BLaER1 treated with 17β-estradiol and CSF1 and Interleukin-3, amounts not matched to agents 10 nM and 100 nM (cell line): ENCODE data around the gene TULP3.

Experiments
- H3K27ac ChIP-seq, 11 experiments: shearing (Covaris generic); formaldehyde crosslinking; 2 replicates each; pipeline ENCODE4 v1.8.1; 2022
- H3K27me3 ChIP-seq, 11 experiments: shearing (Covaris generic); formaldehyde crosslinking; 2 replicates each; pipeline ENCODE4 v1.8.1; 2022
- H3K36me3 ChIP-seq, 11 experiments: shearing (Covaris generic); formaldehyde crosslinking; 2 replicates each; pipeline ENCODE4 v1.8.1; 2022
- H3K4me1 ChIP-seq, 10 experiments: shearing (Covaris generic); formaldehyde crosslinking; 2 replicates each; pipeline ENCODE4 v1.8.1; 2022
- H3K4me2 ChIP-seq, 11 experiments: shearing (Covaris generic); formaldehyde crosslinking; 2 replicates each; pipeline ENCODE4 v1.8.1; 2022
- H3K4me3 ChIP-seq, 10 experiments: shearing (Covaris generic); formaldehyde crosslinking; 2 replicates each; pipeline ENCODE4 v1.8.1; 2022
- H3K9ac ChIP-seq, 11 experiments: shearing (Covaris generic); formaldehyde crosslinking; 2 replicates each; pipeline ENCODE4 v1.8.1; 2022
- H3K9me3 ChIP-seq, 11 experiments: shearing (Covaris generic); formaldehyde crosslinking; replicated peaks in 1 of 11; 2 replicates each; pipeline ENCODE4 v1.8.1; 2022
- H4K20me1 ChIP-seq, 11 experiments: shearing (Covaris generic); formaldehyde crosslinking; 2 replicates each; pipeline ENCODE4 v1.8.1; 2022
- Cebpa-rat ChIP-seq, 11 experiments: shearing (Covaris generic); IDR thresholded peaks; 2 replicates each; pipeline ENCODE4 v1.8.1; 2022

Gene TULP3

GRCh38 chr12:2886768-2887450 is 3.8 kb upstream of the TULP3 start:
- Histone ChIP-seq H4K20me1 (peaks cover 0 to 34% (median 10%) of the 10 kb centered on the region in 11 experiments; a peak in 7 of 22 replicates), H3K27me3 (no peaks in the 10 kb centered on the region), H3K9me3 (0 out of 22 replicates have a peak, but pooled peaks cover 0 to 5% (median 0%) of the 10 kb centered on the region in 11 experiments), H3K9ac (no peak overlapping the region), H3K4me2 (no peak overlapping the region), H3K4me3 (no peak overlapping the region), H3K27ac (no peak overlapping the region), H3K4me1 (peaks cover 29 to 44% (median 37%) of the 10 kb centered on the region in 10 experiments), H3K36me3 (peaks cover 33 to 76% (median 55%) of the 10 kb centered on the region in 11 experiments; a peak in 21 of 22 replicates)
- no peak for TF ChIP-seq Cebpa-rat (IDR thresholded peaks at IDR 0.05)

- Histone ChIP-seq H3K4me3 (peak overlapping the region; percentile 77 to 90 (median 86)), H3K4me1 (peaks cover 19 to 29% (median 27%) of the 10 kb centered on the region in 10 experiments), H4K20me1 (peaks cover 0 to 23% (median 5%) of the 10 kb centered on the region in 11 experiments; a peak in 6 of 22 replicates), H3K27me3 (no peaks in the 10 kb centered on the region), H3K9ac (peak overlapping the region; percentile 77 to 90 (median 84)), H3K36me3 (peaks cover 31 to 49% (median 42%) of the 10 kb centered on the region in 11 experiments; a peak in 21 of 22 replicates), H3K27ac (peak overlapping the region in 10 of 11 experiments; percentile 35 to 84 (median 74); a peak in 19 of 22 replicates), H3K4me2 (peak overlapping the region; percentile 79 to 94 (median 89)), H3K9me3 (0 out of 22 replicates have a peak, but pooled peaks cover 0 to 2% (median 0%) of the 10 kb centered on the region in 11 experiments)
- TF ChIP-seq Cebpa-rat (IDR thresholded peaks at IDR 0.05): no peak
Measured at GRCh38 chr12:2890001-2890387, 697 bp upstream of the TULP3 start.

GRCh38 chr12:2891240-2892053 is 756 bp downstream of the TULP3 start:
- Histone ChIP-seq H3K4me2 (peak overlapping the region; percentile 79 to 94 (median 89)), H3K27ac (peak overlapping the region; percentile 26 to 84 (median 72); a peak in 21 of 22 replicates), H3K36me3 (peaks cover 23 to 34% (median 30%) of the 10 kb centered on the region in 11 experiments; a peak in 21 of 22 replicates)

DNA sequence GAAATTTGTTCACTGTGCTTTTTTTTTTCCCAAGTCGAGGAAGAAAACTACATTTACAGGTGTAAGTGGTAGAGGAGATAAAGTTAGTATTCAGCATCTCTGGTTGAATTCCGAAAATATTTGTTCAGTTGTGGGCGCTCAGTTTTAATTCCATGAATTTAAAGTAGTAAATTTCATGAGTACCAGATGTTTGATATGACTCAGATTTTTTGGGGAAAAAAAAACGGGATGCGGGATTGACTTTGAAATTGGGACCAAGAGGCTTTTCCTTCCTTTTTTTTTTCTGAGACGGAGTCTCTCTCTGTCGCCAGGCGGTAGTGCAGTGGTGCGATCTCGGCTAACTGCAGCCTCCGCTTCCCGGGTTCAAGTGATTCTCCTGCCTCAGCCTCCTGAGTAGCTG is 1.6 kb downstream of the TULP3 start:
- Histone ChIP-seq H3K4me3 (peak overlapping the region in 2 of 10 experiments; percentile 81 to 90; a peak in 3 of 20 replicates), H3K4me1 (peaks cover 17 to 27% (median 25%) of the 10 kb centered on the region in 10 experiments), H3K4me2 (peak overlapping the region; percentile 79 to 94 (median 89); a peak in 20 of 22 replicates), H3K9ac (peak overlapping the region in 1 of 11 experiments; percentile 86; a peak in 2 of 22 replicates), H3K27me3 (no peaks in the 10 kb centered on the region), H4K20me1 (peaks cover 0 to 12% (median 0%) of the 10 kb centered on the region in 11 experiments; a peak in 3 of 22 replicates), H3K36me3 (peaks cover 15 to 30% (median 23%) of the 10 kb centered on the region in 11 experiments; a peak in 21 of 22 replicates), H3K27ac (no peak overlapping the region), H3K9me3 (no peaks in the 10 kb centered on the region)
- TF ChIP-seq Cebpa-rat (IDR thresholded peaks at IDR 0.05): no peak

More at GRCh38 chr12:2891240-2892053, 756 bp downstream of the TULP3 start:
- H4K20me1 ChIP-seq: peaks cover 0 to 18% (median 0%) of the 10 kb centered on the region in 11 experiments; a peak in 4 of 22 replicates
- H3K4me3 ChIP-seq: peak overlapping the region; percentile 77 to 90 (median 86)
- no peaks in the 10 kb centered on the region for H3K9me3 ChIP-seq
- peak overlapping the region; percentile 77 to 90 (median 85) for H3K9ac ChIP-seq
- H3K4me1 ChIP-seq: peaks cover 17 to 27% (median 25%) of the 10 kb centered on the region in 10 experiments
- no peak for TF ChIP-seq Cebpa-rat (IDR thresholded peaks at IDR 0.05)
- H3K27me3 ChIP-seq: no peaks in the 10 kb centered on the region

GRCh38 chr12:2893007-2893406 is 2.3 kb downstream of the TULP3 start:
- Histone ChIP-seq H3K4me3 (no peak overlapping the region), H3K36me3 (peaks cover 7 to 26% (median 15%) of the 10 kb centered on the region in 11 experiments; a peak in 20 of 22 replicates), H3K4me1 (peaks cover 17 to 27% (median 25%) of the 10 kb centered on the region in 10 experiments), H3K27ac (no peak overlapping the region), H3K9me3 (no peaks in the 10 kb centered on the region), H3K27me3 (no peaks in the 10 kb centered on the region), H3K4me2 (peak overlapping the region in 5 of 11 experiments; percentile 8 to 94 (median 88); a peak in 5 of 22 replicates), H4K20me1 (peaks cover 0 to 7% (median 0%) of the 10 kb centered on the region in 11 experiments; a peak in 3 of 22 replicates), H3K9ac (no peak overlapping the region)
- no peak for TF ChIP-seq Cebpa-rat (IDR thresholded peaks at IDR 0.05)

- Histone ChIP-seq H4K20me1 (peaks cover 0 to 7% (median 0%) of the 10 kb centered on the region in 11 experiments; a peak in 2 of 22 replicates), H3K4me1 (peaks cover 13 to 23% (median 22%) of the 10 kb centered on the region in 10 experiments), H3K4me3 (no peak overlapping the region), H3K4me2 (no peak overlapping the region), H3K9me3 (no peaks in the 10 kb centered on the region), H3K27me3 (no peaks in the 10 kb centered on the region), H3K36me3 (peaks cover 0 to 8% (median 0%) of the 10 kb centered on the region in 11 experiments; a peak in 3 of 22 replicates), H3K27ac (no peak overlapping the region), H3K9ac (no peak overlapping the region)
- no peak for TF ChIP-seq Cebpa-rat (IDR thresholded peaks at IDR 0.05)
Measured at GRCh38 chr12:2895051-2895451, 4.4 kb downstream of the TULP3 start.

DNA sequence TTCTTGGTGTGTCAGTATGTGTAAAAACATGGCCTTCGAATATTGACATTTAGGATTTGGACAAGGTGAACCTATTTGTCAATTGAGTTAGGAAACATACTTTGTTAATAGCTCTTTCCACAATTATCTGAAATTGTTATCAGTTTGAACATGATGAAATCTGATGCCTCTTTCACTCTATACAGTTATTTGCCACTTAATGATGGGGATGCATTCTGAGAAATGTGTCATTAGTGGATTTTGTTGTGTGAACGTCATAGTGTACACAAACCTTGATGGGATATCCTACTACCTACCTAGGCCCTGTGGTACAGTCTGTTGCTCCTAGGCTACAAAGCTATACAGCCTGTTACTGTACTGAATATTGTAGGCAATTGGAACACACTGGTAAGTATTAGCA is 4.8 kb downstream of the TULP3 start:
- no peaks in the 10 kb centered on the region for H3K27me3 ChIP-seq
- H3K9ac ChIP-seq: no peak overlapping the region
- H3K9me3 ChIP-seq: no peaks in the 10 kb centered on the region
- H3K4me1 ChIP-seq: peaks cover 9 to 20% (median 18%) of the 10 kb centered on the region in 10 experiments
- H3K27ac ChIP-seq: no peak overlapping the region
- H3K4me3 ChIP-seq: no peak overlapping the region
- H3K36me3 ChIP-seq: peaks cover 0 to 8% (median 0%) of the 10 kb centered on the region in 11 experiments; a peak in 3 of 22 replicates
- no peak for TF ChIP-seq Cebpa-rat (IDR thresholded peaks at IDR 0.05)
- H3K4me2 ChIP-seq: no peak overlapping the region
- peaks cover 0 to 8% (median 0%) of the 10 kb centered on the region in 11 experiments; a peak in 4 of 22 replicates for H4K20me1 ChIP-seq

GRCh38 chr12:2897418-2897817 is 6.7 kb downstream of the TULP3 start:
- Histone ChIP-seq H3K4me1 (peaks cover 0 to 9% (median 7%) of the 10 kb centered on the region in 10 experiments; a peak in 14 of 20 replicates), H3K9ac (no peak overlapping the region), H3K4me3 (no peak overlapping the region), H3K9me3 (no peaks in the 10 kb centered on the region), H3K27me3 (no peaks in the 10 kb centered on the region), H4K20me1 (peaks cover 0 to 17% (median 0%) of the 10 kb centered on the region in 11 experiments; a peak in 4 of 22 replicates), H3K4me2 (no peak overlapping the region), H3K27ac (no peak overlapping the region), H3K36me3 (peaks cover 0 to 8% (median 0%) of the 10 kb centered on the region in 11 experiments; a peak in 3 of 22 replicates)
- TF ChIP-seq Cebpa-rat (IDR thresholded peaks at IDR 0.05): no peak
